CMK (cell line): ENCODE results near the gene APELA.
"Not testable (repeated sequence)": the region's sequence is repeated elsewhere in the genome, so short reads cannot be mapped to it uniquely, and the experiment has no call there.

Experiments
- DNase-seq: peaks from one replicate; pipeline ENCODE4 v3.0.0-alpha.2; 2010; ENCODE audit warnings: low read depth

APELA gene

GRCh38 chr4:164876700-164877324 is at the start of gene APELA:
APELA (plus strand) TSS chr4:164877178; CDS start chr4:164877332, 154 bp downstream.
- DNase-seq: no peak

GRCh38 chr4:164828955-164829354 is 48.0 kb upstream of the APELA start:
- DNase-seq: no peak

- DNase-seq: no peak
Observed at GRCh38 chr4:164846566-164846965, 30.4 kb upstream of the APELA start.

- DNase-seq: no peak
Observed at GRCh38 chr4:164847016-164847415, 30.0 kb upstream of the APELA start.

GRCh38 chr4:164847967-164848649 is 28.9 kb upstream of the APELA start:
- no peak for DNase-seq

- DNase-seq: no peak
Observed at GRCh38 chr4:164856396-164856795, 20.6 kb upstream of the APELA start.

GRCh38 chr4:164866817-164867490 is 10.0 kb upstream of the APELA start:
- no peak for DNase-seq

GRCh38 chr4:164871673-164872072 is 5.3 kb upstream of the APELA start:
- DNase-seq: no peak

GRCh38 chr4:164872481-164872880 is 4.5 kb upstream of the APELA start:
- no peak for DNase-seq

- no peak for DNase-seq
Observed at GRCh38 chr4:164874789-164875188, 2.2 kb upstream of the APELA start.

- DNase-seq: no peak
Observed at GRCh38 chr4:164880489-164881262, 3.7 kb downstream of the APELA start.

GRCh38 chr4:164888096-164888715 is 11.2 kb downstream of the APELA start:
- DNase-seq: no peak

GRCh38 chr4:164890691-164891090 is 13.7 kb downstream of the APELA start:
- DNase-seq: no peak

GRCh38 chr4:164892018-164892417 is 15.0 kb downstream of the APELA start:
- DNase-seq: no peak

- DNase-seq: no peak
Observed at GRCh38 chr4:164894702-164895101, 17.7 kb downstream of the APELA start.

GRCh38 chr4:164902608-164903007 is 25.6 kb downstream of the APELA start:
- DNase-seq: no peak

- DNase-seq: no peak
Observed at GRCh38 chr4:164904336-164904735, 27.4 kb downstream of the APELA start.

GRCh38 chr4:164904941-164905340 is 28.0 kb downstream of the APELA start:
- DNase-seq: no peak

- no peak for DNase-seq
Observed at GRCh38 chr4:164906368-164906767, 29.4 kb downstream of the APELA start.

- DNase-seq: not testable (repeated sequence)
Observed at GRCh38 chr4:164913506-164913905, 36.5 kb downstream of the APELA start.

- DNase-seq: no peak
Observed at GRCh38 chr4:164918956-164919355, 42.0 kb downstream of the APELA start.

- no peak for DNase-seq
Observed at GRCh38 chr4:164924670-164925238, 47.8 kb downstream of the APELA start.
